ENCODE measurements around the gene ERI2.

ERI2 gene, protein sequence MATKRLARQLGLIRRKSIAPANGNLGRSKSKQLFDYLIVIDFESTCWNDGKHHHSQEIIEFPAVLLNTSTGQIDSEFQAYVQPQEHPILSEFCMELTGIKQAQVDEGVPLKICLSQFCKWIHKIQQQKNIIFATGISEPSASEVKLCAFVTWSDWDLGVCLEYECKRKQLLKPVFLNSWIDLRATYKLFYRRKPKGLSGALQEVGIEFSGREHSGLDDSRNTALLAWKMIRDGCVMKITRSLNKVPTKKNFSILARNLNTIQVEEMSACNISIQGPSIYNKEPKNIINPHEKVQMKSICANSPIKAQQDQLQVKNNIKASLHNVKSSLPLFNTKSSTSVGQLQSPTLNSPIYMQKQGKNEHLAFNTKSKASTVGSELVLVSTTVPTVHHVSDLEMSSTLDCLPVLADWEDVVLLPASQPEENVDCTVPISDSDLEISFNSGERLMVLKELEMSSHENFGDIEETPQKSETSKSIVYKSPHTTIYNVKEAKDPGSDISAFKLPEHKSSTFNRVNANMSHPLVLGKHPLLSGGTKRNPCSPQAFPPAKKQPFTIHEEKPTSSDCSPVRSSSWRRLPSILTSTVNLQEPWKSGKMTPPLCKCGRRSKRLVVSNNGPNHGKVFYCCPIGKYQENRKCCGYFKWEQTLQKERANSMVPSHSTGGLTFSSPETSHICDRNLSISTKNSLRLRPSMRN

GRCh38 chr16:20806168-20807050, at the start of gene ERI2, which contains the start of gene REXO5:
ERI2 (minus strand) TSS chr16:20806472; CDS start chr16:20806430, 42 bp downstream.
REXO5 (plus strand) TSS chr16:20806527; CDS start chr16:20806954, 427 bp downstream.
- DNase-seq (ENCODE audit: low spot score), result peak; percentile 83

DNA sequence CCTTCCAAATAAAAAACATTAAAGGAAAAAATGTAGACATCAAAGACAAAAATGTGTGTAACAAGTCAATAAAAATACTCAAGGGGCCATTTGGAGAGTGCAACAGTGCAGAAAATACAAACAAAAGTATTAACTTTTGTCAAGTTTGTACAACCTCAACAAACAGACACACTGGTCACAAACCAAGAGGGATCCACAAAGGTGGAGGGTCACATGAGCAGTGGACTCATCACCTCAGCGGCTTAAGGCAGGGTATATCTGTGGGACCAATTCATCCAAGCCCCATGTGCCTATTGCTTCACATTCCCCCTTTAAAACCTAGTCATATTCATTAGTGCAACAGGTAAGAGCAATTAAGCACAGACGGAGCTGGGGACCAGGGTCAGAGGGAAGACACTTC, 48.7 kb upstream of the ERI2 start:
- DNase-seq (ENCODE audit: low spot score), result no peak

- no peak for DNase-seq (ENCODE audit: low spot score)
These were observed 47.8 kb upstream of the ERI2 start for GRCh38 chr16:20853981-20854620.

DNA sequence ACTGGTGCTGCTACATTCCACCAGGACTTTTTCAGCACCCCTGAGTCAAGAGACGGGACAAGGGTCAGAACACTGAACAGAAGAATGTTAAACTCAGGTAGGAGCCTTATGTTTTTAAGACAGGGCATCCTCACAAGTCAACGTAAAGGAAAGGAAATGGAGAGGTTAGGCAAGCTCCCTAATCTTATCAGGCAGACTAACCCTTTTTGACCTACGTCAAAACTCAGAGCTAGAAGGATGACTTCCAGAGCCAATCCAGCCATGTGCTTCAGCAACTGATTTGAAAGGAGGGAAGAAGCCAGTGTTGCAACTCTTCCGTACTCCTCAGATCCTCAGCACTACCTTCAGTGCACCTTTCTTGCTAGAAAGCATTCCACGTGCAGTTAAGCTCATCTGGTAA, 46.9 kb upstream of the ERI2 start:
- no peak for DNase-seq (ENCODE audit: low spot score)

DNA sequence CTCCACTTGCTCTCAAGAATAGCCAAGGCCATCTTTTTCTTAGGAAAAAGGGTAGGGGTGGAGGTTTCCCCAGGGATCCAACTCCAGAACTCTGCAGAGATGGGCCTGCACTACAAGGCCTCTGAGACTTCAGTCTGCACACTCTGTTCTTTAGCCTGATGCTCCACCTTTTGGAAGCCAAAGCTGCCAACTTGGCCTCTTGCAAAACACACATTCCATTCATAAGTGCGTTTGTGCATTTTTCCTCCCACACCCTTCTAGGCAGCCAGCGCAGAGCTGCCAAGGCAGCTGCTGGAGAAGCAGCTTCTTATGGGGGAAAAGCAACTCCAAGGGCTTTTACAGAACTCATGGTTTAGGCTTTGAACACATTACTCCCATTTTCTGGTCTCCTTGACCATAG, 45.3 kb upstream of the ERI2 start:
- DNase-seq (ENCODE audit: low spot score), result no peak

DNA sequence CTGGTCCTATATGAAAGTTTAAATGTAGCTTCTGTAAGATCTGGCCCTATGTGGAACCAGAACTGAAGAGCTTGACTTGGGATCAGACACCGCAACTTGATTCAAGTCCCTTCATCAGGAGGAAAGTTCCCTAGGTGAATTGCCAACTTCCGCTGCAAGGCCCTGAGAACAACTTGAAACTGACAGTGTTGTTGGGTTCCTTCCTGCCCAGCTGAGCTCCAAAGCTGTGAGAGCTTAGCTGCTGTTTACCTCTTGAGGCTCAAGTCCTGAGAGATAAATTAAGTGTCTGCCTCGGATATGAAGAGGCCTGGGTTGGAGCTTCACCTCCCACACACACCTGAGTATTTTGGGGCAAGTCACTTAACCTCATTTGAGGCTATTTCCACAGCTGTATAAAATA, 44.7 kb upstream of the ERI2 start:
- no peak for DNase-seq (ENCODE audit: low spot score)

GRCh38 chr16:20849589-20850390, 43.5 kb upstream of the ERI2 start:
- DNase-seq (ENCODE audit: low spot score), result peak; percentile 71

DNA sequence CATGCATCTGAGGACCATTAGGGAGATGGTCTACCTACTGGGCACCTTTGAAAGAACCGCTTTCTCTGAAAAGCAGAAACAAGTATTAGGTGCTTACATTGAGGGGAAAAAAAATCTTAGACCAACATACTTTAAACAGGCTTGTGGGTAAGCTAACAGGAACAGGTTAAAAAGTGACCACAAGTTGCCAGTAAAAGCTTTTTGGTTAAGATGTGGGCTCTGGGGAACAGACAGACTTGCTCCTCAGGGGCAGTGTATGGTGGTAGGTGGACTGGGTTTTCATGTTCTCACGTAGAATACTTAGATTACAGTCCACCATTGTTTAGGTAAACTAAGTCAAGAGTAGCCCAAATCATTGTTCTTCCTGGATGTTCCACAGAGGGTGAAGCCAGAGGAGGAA, 41.3 kb upstream of the ERI2 start:
- no peak for DNase-seq (ENCODE audit: low spot score)

DNA sequence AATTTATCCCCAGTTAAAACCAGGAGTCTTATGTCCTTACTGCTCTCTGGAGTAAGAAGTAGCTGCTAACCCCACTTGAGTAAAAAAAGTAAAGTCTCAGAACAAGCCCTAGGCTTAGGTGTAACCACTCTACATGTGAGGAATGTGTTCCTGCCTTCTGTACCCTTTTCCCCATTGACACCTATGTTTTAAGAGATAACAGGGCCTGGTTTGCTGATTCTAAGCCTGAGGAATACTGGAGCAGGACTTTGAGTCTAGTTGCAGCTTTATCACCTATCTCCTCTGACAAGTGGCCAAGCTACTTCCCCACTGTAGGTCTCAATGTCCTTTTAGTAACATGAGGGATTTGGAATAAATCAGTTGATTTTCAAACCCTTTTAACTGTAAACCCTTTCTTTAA, 40.3 kb upstream of the ERI2 start:
- no peak for DNase-seq (ENCODE audit: low spot score)

DNA sequence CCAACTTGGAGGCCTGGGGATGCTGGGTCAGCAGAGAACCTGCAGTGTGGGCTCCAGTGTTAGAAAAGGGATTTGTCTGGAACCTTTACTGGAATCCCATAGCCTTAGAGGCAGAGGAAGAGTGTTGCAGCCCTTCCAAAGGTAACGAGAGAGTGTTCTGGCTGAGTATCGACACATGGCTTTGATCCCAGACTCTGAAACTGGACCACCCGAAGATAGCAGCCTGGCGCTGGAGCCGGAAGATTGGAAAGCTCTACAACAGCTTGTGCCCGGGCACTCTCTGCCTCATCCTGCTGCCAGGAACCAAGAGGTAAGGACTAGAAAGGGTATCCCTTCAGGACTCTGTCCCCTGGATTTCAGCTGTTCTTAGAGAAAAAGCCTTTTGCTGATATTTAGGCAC, 39.8 kb upstream of the ERI2 start:
- no peak for DNase-seq (ENCODE audit: low spot score)

GRCh38 chr16:20844588-20844987, 38.3 kb upstream of the ERI2 start:
- DNase-seq (ENCODE audit: low spot score), result no peak

GRCh38 chr16:20844054-20844453, 37.8 kb upstream of the ERI2 start:
- DNase-seq (ENCODE audit: low spot score), result no peak

- DNase-seq (ENCODE audit: low spot score), result no peak
These were observed 33.2 kb upstream of the ERI2 start for GRCh38 chr16:20839504-20839903.

GRCh38 chr16:20838240-20838639, 32.0 kb upstream of the ERI2 start:
- no peak for DNase-seq (ENCODE audit: low spot score)

DNA sequence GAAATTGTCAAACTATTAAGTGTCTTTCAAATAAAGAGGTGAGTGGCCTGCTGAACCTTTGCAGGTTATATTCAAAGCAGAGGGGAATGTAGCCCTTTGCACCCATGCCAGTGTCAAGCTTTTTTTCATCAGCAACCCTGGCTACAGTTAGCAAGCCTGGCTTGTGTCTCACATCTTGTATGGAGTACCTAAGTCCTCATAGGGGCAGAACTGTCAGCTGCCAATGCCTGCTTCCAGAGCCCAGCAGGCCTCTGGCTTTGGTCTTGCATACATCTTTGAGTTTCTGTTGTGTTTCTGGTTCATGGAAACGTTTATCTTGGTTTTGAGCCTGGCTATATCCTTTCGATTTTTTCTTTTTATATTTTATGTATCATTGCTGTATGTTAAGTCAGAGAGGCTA, 26.8 kb upstream of the ERI2 start:
- DNase-seq (ENCODE audit: low spot score), result no peak

DNA sequence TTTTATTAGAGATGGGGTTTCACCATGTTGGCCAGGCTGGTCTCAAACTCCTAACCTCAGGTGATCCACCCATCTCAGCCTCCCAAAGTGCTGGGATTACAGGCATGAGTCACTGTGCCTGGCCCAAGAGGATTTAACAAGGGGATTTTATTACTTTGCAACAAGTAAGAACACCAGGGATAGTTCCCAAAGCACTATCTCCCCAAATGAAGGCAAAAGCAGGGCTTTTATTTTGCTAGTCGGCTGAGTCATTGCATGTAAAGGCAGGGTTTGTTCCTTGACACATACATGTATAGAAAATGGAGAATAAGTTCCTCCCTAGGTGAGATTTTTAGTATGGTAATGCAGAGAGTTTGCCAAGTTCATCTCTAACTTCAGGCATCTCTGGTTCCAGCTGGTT, 24.1 kb upstream of the ERI2 start:
- no peak for DNase-seq (ENCODE audit: low spot score)

DNA sequence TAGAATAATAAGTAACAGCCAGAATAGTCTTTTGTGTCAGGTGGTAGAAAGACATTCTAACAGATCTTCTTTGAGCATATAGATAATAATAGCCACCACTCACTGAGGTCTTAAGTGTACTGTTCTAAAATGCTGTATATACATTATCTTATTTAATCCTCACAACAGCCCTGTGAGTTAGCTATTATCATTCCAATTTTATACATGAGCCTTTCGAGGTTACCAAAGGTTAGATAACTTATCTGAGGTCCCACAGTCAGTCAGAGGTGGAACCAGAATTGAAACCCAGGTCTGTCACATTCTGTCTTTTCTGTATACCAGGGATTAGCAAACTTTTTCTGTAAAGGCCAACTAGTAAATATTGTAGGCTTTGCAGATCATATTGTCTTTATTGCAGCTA, 23.3 kb upstream of the ERI2 start:
- no peak for DNase-seq (ENCODE audit: low spot score)

DNA sequence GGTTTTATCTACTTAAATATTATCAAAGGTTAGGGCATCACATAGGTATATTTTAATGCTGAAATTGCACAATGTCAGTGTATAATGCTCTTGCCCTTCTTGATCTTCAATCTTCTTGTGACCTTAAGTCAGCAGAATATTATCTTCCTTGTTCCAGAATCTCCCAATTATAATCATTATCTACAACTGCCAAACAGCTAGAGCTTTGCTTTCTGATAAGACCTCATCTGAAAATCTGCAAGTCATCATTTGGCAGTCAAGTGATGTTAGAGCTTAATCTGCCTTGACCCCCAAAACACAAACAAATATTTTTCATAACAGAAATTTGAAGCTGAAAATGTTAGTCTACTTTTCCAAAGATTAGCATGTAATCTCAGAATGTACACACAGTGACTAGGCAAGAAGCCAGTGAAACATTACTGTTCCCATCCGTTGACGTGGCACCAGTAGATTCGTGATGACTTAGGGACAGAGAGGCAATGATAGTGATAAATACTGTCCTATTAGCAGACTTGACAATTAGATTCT, 19.8 kb upstream of the ERI2 start:
- DNase-seq (ENCODE audit: low spot score), result no peak

GRCh38 chr16:20822521-20823325, 16.5 kb upstream of the ERI2 start:
- no peak for DNase-seq (ENCODE audit: low spot score)

- no peak for DNase-seq (ENCODE audit: low spot score)
These were observed 15.4 kb upstream of the ERI2 start for GRCh38 chr16:20821682-20822081.
